ENCODE results near the gene NEK9.

The NEK9 gene

DNA sequence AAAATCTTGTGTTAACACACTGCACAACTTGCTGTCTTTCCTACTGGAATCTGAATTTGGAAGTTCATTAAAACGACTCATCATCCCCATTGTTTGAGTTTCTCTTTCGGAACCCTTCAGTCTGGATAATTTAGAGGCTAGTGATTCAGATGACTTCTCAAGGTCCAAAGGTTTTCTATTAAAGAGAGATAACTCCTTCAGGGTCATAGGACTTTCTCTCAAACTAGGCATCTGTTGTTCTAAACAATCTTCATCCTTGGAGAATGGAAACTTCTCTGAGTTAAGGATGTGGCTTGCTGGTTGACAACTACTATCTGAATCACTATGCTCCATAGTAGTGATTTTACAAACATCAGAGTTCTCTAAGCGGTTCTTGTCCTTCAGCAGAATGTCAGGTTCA, 79.9 kb downstream of the NEK9 start:
- no peak overlapping the region for H3K4me3 Mint-ChIP-seq
- peaks cover 4% of the 10 kb centered on the region for H3K9me3 Mint-ChIP-seq
- H3K27ac Mint-ChIP-seq, result no peak overlapping the region

DNA sequence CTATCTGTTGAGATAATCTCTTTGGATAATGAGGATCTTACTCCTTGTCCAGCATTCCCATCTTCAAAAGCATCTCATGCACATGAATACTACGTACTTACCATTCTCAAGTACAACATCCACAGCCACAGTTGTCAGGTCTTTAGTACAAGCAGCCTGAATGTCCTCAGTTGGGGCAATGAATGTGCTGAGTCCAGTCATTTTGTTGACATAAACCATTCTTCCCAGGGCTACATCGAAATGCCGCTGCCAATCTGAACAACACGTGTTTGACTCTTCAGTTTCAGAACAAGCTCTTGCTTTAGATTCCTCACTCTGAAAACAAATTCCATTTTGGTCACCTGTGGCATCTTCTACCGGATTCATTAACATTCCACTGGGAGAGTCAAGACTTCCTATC, 80.6 kb downstream of the NEK9 start:
- Mint-ChIP-seq H3K4me1 (peaks cover 39% of the 10 kb centered on the region), H3K36me3 (ENCODE audit: low read depth) (peaks cover 50% of the 10 kb centered on the region), H3K27ac (no peak overlapping the region), H3K27me3 (ENCODE audit: low read depth) (no peaks in the 10 kb centered on the region), H3K4me3 (no peak overlapping the region), H3K9me3 (peaks cover 4% of the 10 kb centered on the region)
- TF ChIP-seq, protein P1, sequence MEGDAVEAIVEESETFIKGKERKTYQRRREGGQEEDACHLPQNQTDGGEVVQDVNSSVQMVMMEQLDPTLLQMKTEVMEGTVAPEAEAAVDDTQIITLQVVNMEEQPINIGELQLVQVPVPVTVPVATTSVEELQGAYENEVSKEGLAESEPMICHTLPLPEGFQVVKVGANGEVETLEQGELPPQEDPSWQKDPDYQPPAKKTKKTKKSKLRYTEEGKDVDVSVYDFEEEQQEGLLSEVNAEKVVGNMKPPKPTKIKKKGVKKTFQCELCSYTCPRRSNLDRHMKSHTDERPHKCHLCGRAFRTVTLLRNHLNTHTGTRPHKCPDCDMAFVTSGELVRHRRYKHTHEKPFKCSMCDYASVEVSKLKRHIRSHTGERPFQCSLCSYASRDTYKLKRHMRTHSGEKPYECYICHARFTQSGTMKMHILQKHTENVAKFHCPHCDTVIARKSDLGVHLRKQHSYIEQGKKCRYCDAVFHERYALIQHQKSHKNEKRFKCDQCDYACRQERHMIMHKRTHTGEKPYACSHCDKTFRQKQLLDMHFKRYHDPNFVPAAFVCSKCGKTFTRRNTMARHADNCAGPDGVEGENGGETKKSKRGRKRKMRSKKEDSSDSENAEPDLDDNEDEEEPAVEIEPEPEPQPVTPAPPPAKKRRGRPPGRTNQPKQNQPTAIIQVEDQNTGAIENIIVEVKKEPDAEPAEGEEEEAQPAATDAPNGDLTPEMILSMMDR (IDR thresholded peaks at IDR 0.05; ENCODE audit: unreplicated experiment in 3 of 3), result no peak

More for the DNA sequence above, 79.9 kb downstream of the NEK9 start:
- TF ChIP-seq, protein P1 (IDR thresholded peaks at IDR 0.05; ENCODE audit: unreplicated experiment in 3 of 3), result no peak
- peaks cover 40% of the 10 kb centered on the region for H3K4me1 Mint-ChIP-seq
- peaks cover 50% of the 10 kb centered on the region for H3K36me3 Mint-ChIP-seq (ENCODE audit: low read depth)
- no peaks in the 10 kb centered on the region for H3K27me3 Mint-ChIP-seq (ENCODE audit: low read depth)

DNA sequence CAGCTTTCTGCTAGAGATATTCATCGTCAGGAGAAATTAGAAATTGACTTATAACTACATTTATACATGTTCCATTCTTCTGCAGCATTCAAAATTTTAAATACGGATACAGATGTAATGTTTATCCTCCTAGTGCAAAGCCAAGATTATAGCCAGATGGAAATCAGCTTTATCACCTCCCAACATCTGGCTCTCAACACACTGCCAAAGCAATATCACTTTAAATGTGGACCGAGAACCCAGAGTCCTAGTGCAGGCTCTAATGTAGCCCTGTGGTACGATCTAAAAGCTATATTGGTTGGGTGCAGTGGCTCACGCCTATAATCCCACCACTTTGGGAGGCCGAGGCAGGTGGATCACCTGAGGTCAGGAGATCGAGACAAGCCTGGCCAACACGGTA, 82.1 kb downstream of the NEK9 start:
- TF ChIP-seq, protein P1 (IDR thresholded peaks at IDR 0.05; ENCODE audit: unreplicated experiment in 3 of 3), result no peak
- peaks cover 4% of the 10 kb centered on the region for H3K9me3 Mint-ChIP-seq
- peaks cover 33% of the 10 kb centered on the region for H3K4me1 Mint-ChIP-seq
- H3K27ac Mint-ChIP-seq, result peak overlapping the region; percentile 36 to 62 (median 56)
- peak overlapping the region in 1 of 3 experiments; percentile 46 for H3K4me3 Mint-ChIP-seq
- no peaks in the 10 kb centered on the region for H3K27me3 Mint-ChIP-seq (ENCODE audit: low read depth)
- H3K36me3 Mint-ChIP-seq (ENCODE audit: low read depth), result peaks cover 53% of the 10 kb centered on the region

DNA sequence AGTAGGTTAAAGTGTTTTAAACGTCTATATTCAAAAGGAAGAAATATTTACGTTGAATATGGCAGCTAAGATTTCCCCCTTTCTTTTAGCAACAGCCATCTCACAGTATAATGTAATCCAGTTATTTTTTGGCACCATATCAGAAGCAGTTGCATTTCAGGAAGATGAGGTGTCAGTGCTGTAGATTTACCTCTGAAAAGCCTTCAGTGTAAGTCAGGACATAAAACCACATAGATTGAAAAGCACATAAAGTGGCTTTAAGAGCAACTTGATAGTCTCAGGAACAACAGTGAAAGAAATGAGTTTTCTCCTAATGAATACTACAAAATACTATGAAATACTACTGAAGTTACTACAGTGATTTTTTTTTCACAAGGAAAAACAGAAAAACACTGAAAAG, 82.5 kb downstream of the NEK9 start:
- H3K9me3 Mint-ChIP-seq, result peaks cover 4% of the 10 kb centered on the region
- peak overlapping the region; percentile 36 to 62 (median 56) for H3K27ac Mint-ChIP-seq
- TF ChIP-seq, protein P1 (IDR thresholded peaks at IDR 0.05; ENCODE audit: unreplicated experiment in 3 of 3), result no peak
- H3K27me3 Mint-ChIP-seq (ENCODE audit: low read depth), result no peaks in the 10 kb centered on the region
- no peak overlapping the region for H3K4me3 Mint-ChIP-seq
- H3K36me3 Mint-ChIP-seq (ENCODE audit: low read depth), result peaks cover 52% of the 10 kb centered on the region
- peaks cover 33% of the 10 kb centered on the region for H3K4me1 Mint-ChIP-seq

DNA sequence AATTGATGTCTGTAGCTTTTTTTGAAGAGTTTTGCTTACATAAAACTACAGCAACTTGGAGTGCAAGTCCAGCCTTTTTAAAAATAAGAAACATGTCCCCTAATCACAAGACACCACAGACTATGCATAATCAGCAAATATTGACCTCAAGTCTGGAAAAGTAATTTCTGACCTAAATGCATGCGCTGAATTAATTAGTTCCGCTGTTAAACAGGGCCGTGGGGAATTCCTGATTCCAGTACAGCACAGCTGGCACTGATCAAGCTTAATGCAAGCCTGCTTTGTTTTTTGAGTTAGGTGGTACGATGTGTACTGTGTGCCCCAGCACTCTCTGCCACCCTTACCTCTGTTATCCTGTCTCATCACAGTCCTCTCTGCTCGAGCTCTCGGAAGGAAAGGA, 84.8 kb downstream of the NEK9 start:
- Mint-ChIP-seq H3K27ac (peak overlapping the region; percentile 86 to 97 (median 95)), H3K4me3 (peak overlapping the region in 1 of 3 experiments; percentile 51), H3K36me3 (ENCODE audit: low read depth) (peaks cover 45% of the 10 kb centered on the region), H3K9me3 (no peaks in the 10 kb centered on the region), H3K27me3 (ENCODE audit: low read depth) (no peaks in the 10 kb centered on the region), H3K4me1 (peaks cover 33% of the 10 kb centered on the region)
- TF ChIP-seq, protein P1 (IDR thresholded peaks at IDR 0.05; ENCODE audit: unreplicated experiment in 3 of 3), result no peak

DNA sequence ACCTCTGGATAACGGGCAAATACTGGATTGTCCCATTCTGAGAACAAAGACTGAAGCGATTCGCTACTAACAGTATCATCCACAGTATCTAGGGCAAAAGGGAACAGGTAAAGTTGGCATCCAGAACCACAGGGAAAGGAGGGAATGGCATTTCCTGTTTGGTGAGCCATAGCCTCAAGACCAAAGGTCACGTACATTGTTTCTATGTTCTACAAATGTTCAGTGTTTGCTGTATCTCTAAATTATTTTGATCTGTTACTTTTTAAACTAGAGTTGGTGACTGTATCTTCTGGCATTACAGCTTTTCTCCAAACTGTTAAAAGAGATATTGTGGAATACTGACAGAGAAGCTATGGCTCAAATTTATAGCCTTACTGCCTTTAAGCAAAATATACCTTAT, 85.2 kb downstream of the NEK9 start:
- Mint-ChIP-seq H3K27ac (peak overlapping the region; percentile 86 to 97 (median 95)), H3K4me3 (no peak overlapping the region), H3K36me3 (ENCODE audit: low read depth) (peaks cover 45% of the 10 kb centered on the region), H3K9me3 (no peaks in the 10 kb centered on the region), H3K27me3 (ENCODE audit: low read depth) (no peaks in the 10 kb centered on the region), H3K4me1 (peaks cover 33% of the 10 kb centered on the region)
- TF ChIP-seq, protein P1 (IDR thresholded peaks at IDR 0.05; ENCODE audit: unreplicated experiment in 3 of 3), result no peak
